Hematopoietic multipotent progenitor cell treated with erythropoietin and hydrocortisone succinate and interleukin-3 and kit ligand, for 4 days (in vitro differentiated cells): ENCODE results near the gene GFI1B.
"Not testable (repeated sequence)": the region's sequence is repeated elsewhere in the genome, so short reads cannot be mapped to it uniquely, and the experiment has no call there.

Source experiments
- DNase-seq: peaks from one replicate; pipeline ENCODE4 v3.0.0-alpha.2; 2015

GFI1B gene

GRCh38 chr9:132978451-132979131, at the start of gene GFI1B:
Gene GFI1B (plus strand): TSS chr9:132978694. CDS start chr9:132986679, 7,985 bp downstream.
- peak; percentile 97 for DNase-seq

- no peak for DNase-seq
Measured at GRCh38 chr9:132931178-132931735, 47.2 kb upstream of the GFI1B start.

- no peak for DNase-seq
Measured at GRCh38 chr9:132935026-132935425, 43.5 kb upstream of the GFI1B start.

GRCh38 chr9:132937463-132937901, 41.0 kb upstream of the GFI1B start:
- DNase-seq = peak; percentile 14

GRCh38 chr9:132939169-132939568, 39.3 kb upstream of the GFI1B start:
- no peak for DNase-seq

- no peak for DNase-seq
Measured at GRCh38 chr9:132942541-132943182, 35.8 kb upstream of the GFI1B start.

GRCh38 chr9:132943651-132944293, 34.7 kb upstream of the GFI1B start:
- peak; percentile 28 for DNase-seq

GRCh38 chr9:132944294-132945185, 34.0 kb upstream of the GFI1B start, which contains the start of gene TSC1:
Gene TSC1 (minus strand): TSS chr9:132944616. CDS start chr9:132928872, 15,744 bp downstream.
- DNase-seq = peak; percentile 97

- DNase-seq = no peak
Measured at GRCh38 chr9:132945186-132946130, 33.0 kb upstream of the GFI1B start.

- DNase-seq = no peak
Measured at GRCh38 chr9:132946211-132946610, 32.3 kb upstream of the GFI1B start.

- DNase-seq = no peak
Measured at GRCh38 chr9:132946631-132947295, 31.7 kb upstream of the GFI1B start.

GRCh38 chr9:132947756-132948155, 30.7 kb upstream of the GFI1B start:
- no peak for DNase-seq

- DNase-seq = no peak
Measured at GRCh38 chr9:132948482-132949050, 29.9 kb upstream of the GFI1B start.

GRCh38 chr9:132949709-132950108, 28.8 kb upstream of the GFI1B start:
- no peak for DNase-seq

GRCh38 chr9:132955123-132955522, 23.4 kb upstream of the GFI1B start:
- no peak for DNase-seq

GRCh38 chr9:132955768-132956167, 22.7 kb upstream of the GFI1B start:
- no peak for DNase-seq

GRCh38 chr9:132957805-132958204, 20.7 kb upstream of the GFI1B start:
- no peak for DNase-seq

- no peak for DNase-seq
Measured at GRCh38 chr9:132961002-132961401, 17.5 kb upstream of the GFI1B start.

GRCh38 chr9:132965478-132965877, 13.0 kb upstream of the GFI1B start:
- DNase-seq = no peak

- DNase-seq = not testable (repeated sequence)
Measured at GRCh38 chr9:132967908-132968307, 10.6 kb upstream of the GFI1B start.
